HG02870 (cell line): ENCODE measurements around the gene GRIK1.

ENCODE experiments used
- ATAC-seq: cut with Tn5 transposase; IDR thresholded peaks from one replicate; pipeline ENCODE4 v1.9.1; 2021; ENCODE audit warnings: mild to moderate bottlenecking, moderate library complexity; ENCODE audit not compliant: unreplicated experiment

GRIK1 gene

GRCh38 chr21:29788752-29789151 is 151.0 kb downstream of the GRIK1 start:
- no peak for ATAC-seq

GRCh38 chr21:29787361-29787909 is 152.4 kb downstream of the GRIK1 start:
- no peak for ATAC-seq

GRCh38 chr21:29786496-29787360 is 153.1 kb downstream of the GRIK1 start:
- no peak for ATAC-seq

- ATAC-seq, result no peak
These were observed 162.6 kb downstream of the GRIK1 start for GRCh38 chr21:29777160-29777559.

GRCh38 chr21:29775462-29775861 is 164.3 kb downstream of the GRIK1 start:
- no peak for ATAC-seq

GRCh38 chr21:29771491-29772066 is 168.2 kb downstream of the GRIK1 start:
- no peak for ATAC-seq

- no peak for ATAC-seq
These were observed 176.1 kb downstream of the GRIK1 start for GRCh38 chr21:29763674-29764073.

GRCh38 chr21:29762570-29763082 is 177.2 kb downstream of the GRIK1 start:
- no peak for ATAC-seq

GRCh38 chr21:29753216-29753615 is 186.6 kb downstream of the GRIK1 start:
- ATAC-seq, result no peak

GRCh38 chr21:29751473-29752185 is 188.2 kb downstream of the GRIK1 start:
- no peak for ATAC-seq

- ATAC-seq, result no peak
These were observed 189.8 kb downstream of the GRIK1 start for GRCh38 chr21:29749957-29750356.

GRCh38 chr21:29749223-29749622 is 190.6 kb downstream of the GRIK1 start:
- ATAC-seq, result no peak

GRCh38 chr21:29748391-29749167 is 191.2 kb downstream of the GRIK1 start:
- no peak for ATAC-seq

- ATAC-seq, result no peak
These were observed 198.0 kb downstream of the GRIK1 start for GRCh38 chr21:29741761-29742160.

GRCh38 chr21:29739176-29739575 is 200.6 kb downstream of the GRIK1 start:
- ATAC-seq, result no peak

GRCh38 chr21:29738730-29739129 is 201.1 kb downstream of the GRIK1 start:
- ATAC-seq, result no peak

- ATAC-seq, result no peak
These were observed 202.6 kb downstream of the GRIK1 start for GRCh38 chr21:29737186-29737585.

- no peak for ATAC-seq
These were observed 209.5 kb downstream of the GRIK1 start for GRCh38 chr21:29730281-29730680.

GRCh38 chr21:29726044-29726443 is 213.8 kb downstream of the GRIK1 start:
- ATAC-seq, result no peak

- no peak for ATAC-seq
These were observed 214.6 kb downstream of the GRIK1 start for GRCh38 chr21:29725025-29725736.
